ENCODE data around the gene BCAS3.

The BCAS3 gene

DNA sequence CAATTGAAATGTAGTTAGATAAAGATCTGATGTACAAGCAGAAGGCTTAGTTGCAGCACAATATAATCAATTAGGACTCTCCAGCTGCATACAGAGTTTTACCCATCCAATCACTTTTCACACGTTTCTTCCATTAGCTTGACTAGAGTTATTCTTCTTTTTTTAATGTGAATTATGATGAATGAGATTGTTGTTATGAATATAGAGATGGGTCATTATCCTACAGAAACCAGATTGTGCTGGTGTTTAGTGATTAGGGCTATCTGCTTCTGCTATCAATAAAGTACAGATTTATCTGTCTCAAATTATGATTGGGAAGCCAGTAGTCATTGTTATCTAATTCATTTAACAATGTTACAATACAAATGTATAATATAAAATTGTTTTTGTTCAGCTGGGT is 500.6 kb downstream of the BCAS3 start:
- Histone ChIP-seq H3K23ac (ENCODE audit: low read length) (no peak overlapping the region), H2AK5ac (ENCODE audit: low read length) (no peak overlapping the region), H2BK15ac (replicated peaks; ENCODE audit: low read depth) (no peak overlapping the region), H3K79me2 (ENCODE audit: control insufficient read depth, insufficient read depth, low read length) (no peaks in the 10 kb centered on the region), H2BK120ac (ENCODE audit: low read depth, low read length) (no peak overlapping the region), H2BK5ac (ENCODE audit: low read length) (no peak overlapping the region), H3K4me1 (ENCODE audit: control insufficient read depth, low read depth, low read length) (no peaks in the 10 kb centered on the region), H3K27me3 (ENCODE audit: insufficient read depth, low read length, poor library complexity) (no peaks in the 10 kb centered on the region), H3K18ac (ENCODE audit: low read length) (no peak overlapping the region), H4K8ac (ENCODE audit: low read depth, low read length) (no peak overlapping the region), H3K4ac (ENCODE audit: low read depth, low read length) (no peak overlapping the region), H3K56ac (ENCODE audit: low read length) (no peak overlapping the region), H3K27ac (ENCODE audit: low read depth, low read length) (no peak overlapping the region), H3K36me3 (ENCODE audit: control insufficient read depth, insufficient read depth, low read length) (no peaks in the 10 kb centered on the region), H3K79me1 (ENCODE audit: low read length) (no peaks in the 10 kb centered on the region), H3K9ac (ENCODE audit: low read length) (no peak overlapping the region), H4K5ac (ENCODE audit: low read length) (no peak overlapping the region), H3K4me2 (ENCODE audit: low read length) (no peak overlapping the region), H3K4me3 (ENCODE audit: low read length) (no peak overlapping the region)
- WGBS (ENCODE audit: extremely low coverage, insufficient coverage, low lambda C conversion rate): no CpG with 5 or more reads among the region's 1 CpG
- DNase-seq: no peak

DNA sequence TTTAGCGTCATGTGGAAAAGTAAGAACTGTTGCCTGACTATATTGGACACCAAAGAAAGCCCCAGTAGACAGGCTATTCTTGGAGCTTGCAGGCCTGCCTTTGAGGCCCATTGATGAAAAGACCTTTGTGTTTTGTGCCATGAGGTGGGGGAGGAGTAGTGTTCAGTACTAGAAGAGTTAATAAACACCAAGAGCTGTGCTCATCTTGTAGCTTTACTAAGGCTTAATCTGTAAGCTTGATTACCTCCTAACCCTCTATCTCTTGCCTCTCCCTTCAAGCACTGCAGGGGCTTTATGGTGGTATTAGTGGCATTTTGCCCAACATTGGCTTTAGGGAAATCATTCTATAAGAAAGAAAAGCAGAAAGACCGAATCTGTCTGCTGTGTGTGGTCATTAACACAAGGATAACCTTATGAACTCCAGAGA is 501.7 kb downstream of the BCAS3 start:
- H3K4me2 ChIP-seq (ENCODE audit: low read length): no peak overlapping the region
- no peak overlapping the region for H3K27ac ChIP-seq (ENCODE audit: low read depth, low read length)
- H2BK5ac ChIP-seq (ENCODE audit: low read length): no peak overlapping the region
- H3K18ac ChIP-seq (ENCODE audit: low read length): no peak overlapping the region
- H3K9ac ChIP-seq (ENCODE audit: low read length): no peak overlapping the region
- no peak overlapping the region for H3K23ac ChIP-seq (ENCODE audit: low read length)
- no peaks in the 10 kb centered on the region for H3K4me1 ChIP-seq (ENCODE audit: control insufficient read depth, low read depth, low read length)
- no peaks in the 10 kb centered on the region for H3K79me1 ChIP-seq (ENCODE audit: low read length)
- no peak overlapping the region for H3K4ac ChIP-seq (ENCODE audit: low read depth, low read length)
- no peak for DNase-seq
- no peak overlapping the region for H2BK120ac ChIP-seq (ENCODE audit: low read depth, low read length)
- no peaks in the 10 kb centered on the region for H3K36me3 ChIP-seq (ENCODE audit: control insufficient read depth, insufficient read depth, low read length)
- H4K8ac ChIP-seq (ENCODE audit: low read depth, low read length): no peak overlapping the region
- no peak overlapping the region for H3K4me3 ChIP-seq (ENCODE audit: low read length)
- no peak overlapping the region for H2AK5ac ChIP-seq (ENCODE audit: low read length)
- H2BK15ac ChIP-seq (replicated peaks; ENCODE audit: low read depth): no peak overlapping the region
- WGBS (ENCODE audit: extremely low coverage, insufficient coverage, low lambda C conversion rate): no CpG with 5 or more reads among the region's 2 CpGs
- no peak overlapping the region for H4K5ac ChIP-seq (ENCODE audit: low read length)
- no peaks in the 10 kb centered on the region for H3K79me2 ChIP-seq (ENCODE audit: control insufficient read depth, insufficient read depth, low read length)
- no peak overlapping the region for H3K56ac ChIP-seq (ENCODE audit: low read length)
- no peaks in the 10 kb centered on the region for H3K27me3 ChIP-seq (ENCODE audit: insufficient read depth, low read length, poor library complexity)

DNA sequence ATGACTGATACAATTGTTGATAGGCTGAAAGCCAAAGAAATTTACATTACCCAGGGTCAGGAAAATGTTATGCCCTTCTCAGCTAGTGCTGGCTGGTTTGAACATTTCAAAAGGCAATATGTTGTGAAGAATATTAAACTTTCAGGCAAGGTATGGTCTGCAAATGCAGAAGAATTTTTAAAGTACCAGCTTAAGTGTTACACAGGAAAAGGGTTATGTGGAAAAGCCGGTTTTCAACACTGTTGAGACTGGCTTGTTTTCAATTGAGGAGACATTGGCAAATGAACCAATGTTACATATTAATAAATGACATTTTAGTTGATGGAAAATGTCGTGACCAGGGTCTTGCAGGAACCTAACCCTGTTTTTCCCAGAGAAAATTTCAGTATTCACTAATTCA is 506.1 kb downstream of the BCAS3 start:
- no peak overlapping the region for H3K4ac ChIP-seq (ENCODE audit: low read depth, low read length)
- H3K27me3 ChIP-seq (ENCODE audit: insufficient read depth, low read length, poor library complexity): no peaks in the 10 kb centered on the region
- H3K79me1 ChIP-seq (ENCODE audit: low read length): no peaks in the 10 kb centered on the region
- no peak overlapping the region for H4K8ac ChIP-seq (ENCODE audit: low read depth, low read length)
- no peak overlapping the region for H3K4me2 ChIP-seq (ENCODE audit: low read length)
- H3K36me3 ChIP-seq (ENCODE audit: control insufficient read depth, insufficient read depth, low read length): no peaks in the 10 kb centered on the region
- H3K27ac ChIP-seq (ENCODE audit: low read depth, low read length): no peak overlapping the region
- H2BK5ac ChIP-seq (ENCODE audit: low read length): no peak overlapping the region
- no peak overlapping the region for H2AK5ac ChIP-seq (ENCODE audit: low read length)
- no peak overlapping the region for H4K5ac ChIP-seq (ENCODE audit: low read length)
- DNase-seq: no peak
- no peak overlapping the region for H2BK120ac ChIP-seq (ENCODE audit: low read depth, low read length)
- H2BK15ac ChIP-seq (replicated peaks; ENCODE audit: low read depth): no peak overlapping the region
- H3K79me2 ChIP-seq (ENCODE audit: control insufficient read depth, insufficient read depth, low read length): no peaks in the 10 kb centered on the region
- no peak overlapping the region for H3K9ac ChIP-seq (ENCODE audit: low read length)
- no peak overlapping the region for H3K23ac ChIP-seq (ENCODE audit: low read length)
- H3K18ac ChIP-seq (ENCODE audit: low read length): no peak overlapping the region
- H3K4me3 ChIP-seq (ENCODE audit: low read length): no peak overlapping the region
- no peaks in the 10 kb centered on the region for H3K4me1 ChIP-seq (ENCODE audit: control insufficient read depth, low read depth, low read length)
- no peak overlapping the region for H3K56ac ChIP-seq (ENCODE audit: low read length)
- WGBS (ENCODE audit: extremely low coverage, insufficient coverage, low lambda C conversion rate): no CpG with 5 or more reads among the region's 2 CpGs

DNA sequence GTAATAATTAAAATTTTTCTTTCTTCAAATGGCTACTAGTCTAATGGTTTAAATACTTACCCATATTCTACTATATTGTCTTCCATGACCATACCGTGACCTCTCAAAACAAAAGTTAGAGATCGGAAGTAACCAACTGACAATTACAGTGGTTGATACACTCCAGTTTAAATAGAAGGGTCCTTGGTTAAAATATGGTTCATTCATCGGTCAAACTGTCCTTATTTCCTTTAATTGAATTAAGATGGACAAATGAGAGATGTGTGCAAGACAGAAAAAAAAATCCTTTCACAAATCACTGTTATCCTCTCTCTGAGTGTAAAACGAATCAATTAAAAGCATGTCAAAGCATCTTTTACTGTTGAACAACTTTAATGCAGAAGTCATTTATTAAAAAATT is 507.7 kb downstream of the BCAS3 start:
- WGBS (ENCODE audit: extremely low coverage, insufficient coverage, low lambda C conversion rate): no CpG with 5 or more reads among the region's 4 CpGs

DNA sequence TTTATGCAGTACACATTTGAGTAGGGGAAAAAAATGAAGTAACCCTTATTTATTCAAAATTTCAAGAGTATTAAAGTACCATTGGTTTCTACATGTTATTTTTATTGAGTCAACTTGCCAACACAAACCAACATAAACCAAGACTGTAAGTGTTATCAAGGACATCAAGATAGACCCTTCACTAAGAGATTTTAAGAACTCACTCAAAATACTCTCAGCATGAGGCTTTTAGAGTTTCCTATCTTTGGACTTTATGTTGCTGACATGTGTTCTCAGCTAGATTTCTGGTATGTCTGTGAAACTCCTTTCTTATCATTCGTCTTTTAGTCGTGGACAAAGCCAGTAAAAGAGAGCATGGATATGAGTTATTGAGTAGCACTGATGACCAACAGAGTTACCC is 509.4 kb downstream of the BCAS3 start:
- Histone ChIP-seq H3K9ac (ENCODE audit: low read length) (no peak overlapping the region), H2BK5ac (ENCODE audit: low read length) (no peak overlapping the region), H3K27me3 (ENCODE audit: insufficient read depth, low read length, poor library complexity) (no peaks in the 10 kb centered on the region), H2BK15ac (replicated peaks; ENCODE audit: low read depth) (no peak overlapping the region), H4K5ac (ENCODE audit: low read length) (no peak overlapping the region), H2BK120ac (ENCODE audit: low read depth, low read length) (no peak overlapping the region), H4K8ac (ENCODE audit: low read depth, low read length) (no peak overlapping the region), H3K4me3 (ENCODE audit: low read length) (no peak overlapping the region), H3K23ac (ENCODE audit: low read length) (no peak overlapping the region), H3K79me2 (ENCODE audit: control insufficient read depth, insufficient read depth, low read length) (no peaks in the 10 kb centered on the region), H3K4me1 (ENCODE audit: control insufficient read depth, low read depth, low read length) (no peaks in the 10 kb centered on the region), H3K4me2 (ENCODE audit: low read length) (no peak overlapping the region), H3K27ac (ENCODE audit: low read depth, low read length) (no peak overlapping the region), H2AK5ac (ENCODE audit: low read length) (no peak overlapping the region), H3K4ac (ENCODE audit: low read depth, low read length) (no peak overlapping the region), H3K79me1 (ENCODE audit: low read length) (no peaks in the 10 kb centered on the region), H3K56ac (ENCODE audit: low read length) (no peak overlapping the region), H3K18ac (ENCODE audit: low read length) (no peak overlapping the region), H3K36me3 (ENCODE audit: control insufficient read depth, insufficient read depth, low read length) (no peaks in the 10 kb centered on the region)
- DNase-seq: no peak
- WGBS (ENCODE audit: extremely low coverage, insufficient coverage, low lambda C conversion rate): no CpG with 5 or more reads among the region's 2 CpGs

More for the DNA sequence above, 507.7 kb downstream of the BCAS3 start:
- Histone ChIP-seq H3K4me3 (ENCODE audit: low read length) (no peak overlapping the region), H3K4me2 (ENCODE audit: low read length) (no peak overlapping the region), H2BK120ac (ENCODE audit: low read depth, low read length) (no peak overlapping the region), H3K4me1 (ENCODE audit: control insufficient read depth, low read depth, low read length) (no peaks in the 10 kb centered on the region), H3K36me3 (ENCODE audit: control insufficient read depth, insufficient read depth, low read length) (no peaks in the 10 kb centered on the region), H3K18ac (ENCODE audit: low read length) (no peak overlapping the region), H3K79me1 (ENCODE audit: low read length) (no peaks in the 10 kb centered on the region), H3K4ac (ENCODE audit: low read depth, low read length) (no peak overlapping the region), H3K79me2 (ENCODE audit: control insufficient read depth, insufficient read depth, low read length) (no peaks in the 10 kb centered on the region), H3K23ac (ENCODE audit: low read length) (no peak overlapping the region), H3K56ac (ENCODE audit: low read length) (no peak overlapping the region), H2AK5ac (ENCODE audit: low read length) (no peak overlapping the region), H3K27me3 (ENCODE audit: insufficient read depth, low read length, poor library complexity) (no peaks in the 10 kb centered on the region), H2BK15ac (replicated peaks; ENCODE audit: low read depth) (no peak overlapping the region), H3K9ac (ENCODE audit: low read length) (no peak overlapping the region), H4K5ac (ENCODE audit: low read length) (no peak overlapping the region), H3K27ac (ENCODE audit: low read depth, low read length) (no peak overlapping the region), H4K8ac (ENCODE audit: low read depth, low read length) (no peak overlapping the region), H2BK5ac (ENCODE audit: low read length) (no peak overlapping the region)
- DNase-seq: no peak

DNA sequence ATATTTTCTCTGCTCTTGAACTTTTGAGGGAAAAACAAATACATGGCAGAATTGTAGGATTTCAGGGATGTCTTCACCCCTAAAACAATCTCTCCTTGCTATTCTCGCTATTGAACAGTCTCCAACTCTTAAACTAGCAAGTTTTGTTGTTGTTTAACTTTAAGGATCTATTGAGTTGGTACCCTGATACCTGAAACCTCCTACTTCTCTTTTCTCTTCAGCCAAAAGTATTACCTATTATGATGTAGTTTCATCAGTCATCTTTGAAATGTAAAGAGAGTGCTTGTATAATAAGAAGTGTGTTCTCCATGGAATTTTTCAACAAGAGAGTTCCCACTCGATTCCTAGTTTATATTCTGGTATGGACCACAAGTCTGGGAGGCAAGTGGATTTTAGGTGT is 510.4 kb downstream of the BCAS3 start:
- Histone ChIP-seq H3K18ac (ENCODE audit: low read length) (no peak overlapping the region), H3K4me1 (ENCODE audit: control insufficient read depth, low read depth, low read length) (no peaks in the 10 kb centered on the region), H3K23ac (ENCODE audit: low read length) (no peak overlapping the region), H2BK5ac (ENCODE audit: low read length) (no peak overlapping the region), H4K5ac (ENCODE audit: low read length) (no peak overlapping the region), H3K4ac (ENCODE audit: low read depth, low read length) (no peak overlapping the region), H3K79me2 (ENCODE audit: control insufficient read depth, insufficient read depth, low read length) (no peaks in the 10 kb centered on the region), H3K56ac (ENCODE audit: low read length) (no peak overlapping the region), H2BK15ac (replicated peaks; ENCODE audit: low read depth) (no peak overlapping the region), H3K79me1 (ENCODE audit: low read length) (no peaks in the 10 kb centered on the region), H3K27ac (ENCODE audit: low read depth, low read length) (no peak overlapping the region), H4K8ac (ENCODE audit: low read depth, low read length) (no peak overlapping the region), H2AK5ac (ENCODE audit: low read length) (no peak overlapping the region), H3K4me2 (ENCODE audit: low read length) (no peak overlapping the region), H2BK120ac (ENCODE audit: low read depth, low read length) (no peak overlapping the region), H3K36me3 (ENCODE audit: control insufficient read depth, insufficient read depth, low read length) (no peaks in the 10 kb centered on the region), H3K4me3 (ENCODE audit: low read length) (no peak overlapping the region), H3K27me3 (ENCODE audit: insufficient read depth, low read length, poor library complexity) (no peaks in the 10 kb centered on the region), H3K9ac (ENCODE audit: low read length) (no peak overlapping the region)
- no CpG with 5 or more reads among the region's 2 CpGs for WGBS (ENCODE audit: extremely low coverage, insufficient coverage, low lambda C conversion rate)
- DNase-seq: no peak

Measured in mesendoderm (in vitro differentiated cells).